ENCODE data around the gene CNOT6.
"Not testable (repeated sequence)": the region's sequence is repeated elsewhere in the genome, so short reads cannot be mapped to it uniquely, and the experiment has no call there.

Gene CNOT6

GRCh38 chr5:180521101-180521500 is 26.9 kb downstream of the CNOT6 start:
- no peak for DNase-seq

GRCh38 chr5:180521591-180521990 is 27.4 kb downstream of the CNOT6 start:
- no peak for DNase-seq

- no peak for DNase-seq
These were observed 28.2 kb downstream of the CNOT6 start for GRCh38 chr5:180522330-180522729.

- DNase-seq, result no peak
These were observed 29.7 kb downstream of the CNOT6 start for GRCh38 chr5:180523629-180524466.

GRCh38 chr5:180525399-180525798 is 31.2 kb downstream of the CNOT6 start:
- DNase-seq, result no peak

- no peak for DNase-seq
These were observed 32.1 kb downstream of the CNOT6 start for GRCh38 chr5:180526269-180526668.

- no peak for DNase-seq
These were observed 33.5 kb downstream of the CNOT6 start for GRCh38 chr5:180527659-180528058.

GRCh38 chr5:180531036-180531585 is 36.9 kb downstream of the CNOT6 start:
- not testable (repeated sequence) for DNase-seq

- no peak for DNase-seq
These were observed 38.1 kb downstream of the CNOT6 start for GRCh38 chr5:180532268-180532667.

GRCh38 chr5:180533845-180534244 is 39.7 kb downstream of the CNOT6 start:
- DNase-seq, result no peak

GRCh38 chr5:180535573-180535972 is 41.4 kb downstream of the CNOT6 start:
- DNase-seq, result no peak

- DNase-seq, result no peak
These were observed 46.0 kb downstream of the CNOT6 start for GRCh38 chr5:180540050-180540694.

GRCh38 chr5:180541710-180542109 is 47.5 kb downstream of the CNOT6 start:
- no peak for DNase-seq

GRCh38 chr5:180545248-180545647 is 51.1 kb downstream of the CNOT6 start:
- no peak for DNase-seq

- no peak for DNase-seq
These were observed 54.4 kb downstream of the CNOT6 start for GRCh38 chr5:180548563-180548962.

GRCh38 chr5:180553530-180553929 is 59.4 kb downstream of the CNOT6 start:
- DNase-seq, result no peak

GRCh38 chr5:180555168-180555921 is 61.2 kb downstream of the CNOT6 start:
- no peak for DNase-seq

- DNase-seq, result no peak
These were observed 63.1 kb downstream of the CNOT6 start for GRCh38 chr5:180557217-180557809.

- DNase-seq, result no peak
These were observed 64.1 kb downstream of the CNOT6 start for GRCh38 chr5:180558232-180558631.

GRCh38 chr5:180563994-180564393 is 69.8 kb downstream of the CNOT6 start:
- no peak for DNase-seq

- no peak for DNase-seq
These were observed 74.7 kb downstream of the CNOT6 start for GRCh38 chr5:180568914-180569313.

- DNase-seq, result no peak
These were observed 81.4 kb downstream of the CNOT6 start for GRCh38 chr5:180575571-180575970.

GRCh38 chr5:180580681-180581080 is 86.5 kb downstream of the CNOT6 start:
- no peak for DNase-seq
